ENCODE data around the gene FGF13. TPM values are rescaled to one million over a fixed set of nuclear protein-coding genes. Genes with fewer than 3 reads are reported as not detected.

The FGF13 gene

GRCh38 chrX:138648568-138648967 lies 62.9 kb downstream of the FGF13 start:
- Histone ChIP-seq H2BK5ac (ENCODE audit: low read depth, low read length, poor library complexity, severe bottlenecking) (no peak overlapping the region), H3K79me1 (replicated peaks; ENCODE audit: low read length, poor library complexity, severe bottlenecking) (no peaks in the 10 kb centered on the region), H2AFZ (ENCODE audit: low read depth, low read length) (no peak overlapping the region), H4K91ac (ENCODE audit: low read length) (no peak overlapping the region), H3K23ac (ENCODE audit: low read length in 2 of 2) (no peak overlapping the region), H3K4me2 (ENCODE audit: low read length, poor library complexity, severe bottlenecking) (no peak overlapping the region), H3K27ac (ENCODE audit: low read length, poor library complexity, severe bottlenecking) (no peak overlapping the region), H3K18ac (ENCODE audit: low read depth in 1 of 2, low read length in 2 of 2) (no peak overlapping the region), H2BK12ac (ENCODE audit: low read length in 2 of 2) (no peak overlapping the region), H4K8ac (ENCODE audit: low read length) (no peak overlapping the region), H3K4ac (ENCODE audit: low read depth in 1 of 2, low read length in 2 of 2) (no peak overlapping the region), H3K9me3 (ENCODE audit: control insufficient read depth, low read length) (no peaks in the 10 kb centered on the region), H3K36me3 (ENCODE audit: control insufficient read depth in 1 of 2, insufficient read depth in 2 of 2, low read depth in 1 of 2, low read length in 2 of 2) (no peaks in the 10 kb centered on the region), H3K9ac (ENCODE audit: low read length) (no peak overlapping the region), H3K4me3 (ENCODE audit: insufficient read depth in 1 of 2, low read depth in 1 of 2, low read length in 2 of 2) (no peak overlapping the region), H3K14ac (ENCODE audit: low read length in 2 of 2) (no peak overlapping the region), H2AK5ac (ENCODE audit: low read length, severe bottlenecking) (no peak overlapping the region), H2BK120ac (ENCODE audit: low read depth, low read length) (no peak overlapping the region), H2BK15ac (ENCODE audit: low read depth, poor library complexity, severe bottlenecking) (no peak overlapping the region), H3K27me3 (ENCODE audit: control insufficient read depth in 1 of 2, insufficient read depth in 1 of 2, low read length in 2 of 2) (no peaks in the 10 kb centered on the region), H3K4me1 (ENCODE audit: control insufficient read depth, insufficient read depth, low read depth, low read length) (no peaks in the 10 kb centered on the region)
- 83% methylated on average over 3 of the region's 4 CpGs for WGBS
- DNase-seq, result no peak

GRCh38 chrX:138638996-138639395 lies 72.5 kb downstream of the FGF13 start:
- H2BK5ac ChIP-seq (ENCODE audit: low read depth, low read length, poor library complexity, severe bottlenecking), result no peak overlapping the region
- no peak overlapping the region for H3K4me2 ChIP-seq (ENCODE audit: low read length, poor library complexity, severe bottlenecking)
- no peak overlapping the region for H4K91ac ChIP-seq (ENCODE audit: low read length)
- no peaks in the 10 kb centered on the region for H3K27me3 ChIP-seq (ENCODE audit: control insufficient read depth in 1 of 2, insufficient read depth in 1 of 2, low read length in 2 of 2)
- H3K4me3 ChIP-seq (ENCODE audit: insufficient read depth in 1 of 2, low read depth in 1 of 2, low read length in 2 of 2), result no peak overlapping the region
- H2AFZ ChIP-seq (ENCODE audit: low read depth, low read length), result no peak overlapping the region
- no peak overlapping the region for H2BK120ac ChIP-seq (ENCODE audit: low read depth, low read length)
- no peak overlapping the region for H2BK15ac ChIP-seq (ENCODE audit: low read depth, poor library complexity, severe bottlenecking)
- no peak overlapping the region for H3K14ac ChIP-seq (ENCODE audit: low read length in 2 of 2)
- H3K23ac ChIP-seq (ENCODE audit: low read length in 2 of 2), result no peak overlapping the region
- no peaks in the 10 kb centered on the region for H3K4me1 ChIP-seq (ENCODE audit: control insufficient read depth, insufficient read depth, low read depth, low read length)
- H3K4ac ChIP-seq (ENCODE audit: low read depth in 1 of 2, low read length in 2 of 2), result no peak overlapping the region
- no peak overlapping the region for H4K8ac ChIP-seq (ENCODE audit: low read length)
- H3K9me3 ChIP-seq (ENCODE audit: control insufficient read depth, low read length), result no peaks in the 10 kb centered on the region
- H2BK12ac ChIP-seq (ENCODE audit: low read length in 2 of 2), result no peak overlapping the region
- 42% methylated on average over 2 of the region's 2 CpGs for WGBS
- no peak overlapping the region for H3K18ac ChIP-seq (ENCODE audit: low read depth in 1 of 2, low read length in 2 of 2)
- no peak for DNase-seq
- H3K27ac ChIP-seq (ENCODE audit: low read length, poor library complexity, severe bottlenecking), result no peak overlapping the region
- H2AK5ac ChIP-seq (ENCODE audit: low read length, severe bottlenecking), result no peak overlapping the region
- H3K9ac ChIP-seq (ENCODE audit: low read length), result no peak overlapping the region
- H3K36me3 ChIP-seq (ENCODE audit: control insufficient read depth in 1 of 2, insufficient read depth in 2 of 2, low read depth in 1 of 2, low read length in 2 of 2), result no peaks in the 10 kb centered on the region
- H3K79me1 ChIP-seq (replicated peaks; ENCODE audit: low read length, poor library complexity, severe bottlenecking), result no peaks in the 10 kb centered on the region

Small RNAs within 50 kb of the gene (small RNA-seq; reads per million reads assigned to genes)
- gene AL031386.1 (ENCODE audit: low read depth) (not detected), gene MIR504 (ENCODE audit: low read depth) (not detected)
